BJ (cell line): ENCODE measurements around the gene ZSCAN5A. TPM values are rescaled to one million over a fixed set of nuclear protein-coding genes. Genes with fewer than 3 reads are reported as not detected.

Experiments
- CTCF ChIA-PET: fragments of 350-600 bp; formaldehyde crosslinking; extraction: SDS; loops from one replicate; lab custom pipeline; 2021; ENCODE audit warnings: antibody characterized with exemption, inconsistent platforms; lab: Yijun Ruan, JAX
- POLR2A ChIA-PET: fragments of 300-600 bp; sonication (Branson Sonifier 250); formaldehyde crosslinking; extraction: SDS; loops from one replicate; lab custom pipeline; 2021; ENCODE audit warnings: antibody characterized with exemption; lab: Charles Lee
- DNase-seq: peaks from one replicate; pipeline ENCODE4 v3.0.0-alpha.2; 2011; ENCODE audit warnings: low read depth
- H3K27me3 ChIP-seq: 2 replicates; pipeline ENCODE4 v1.6.0; 2011; ENCODE audit warnings: low read length; ENCODE audit not compliant: control insufficient read depth, insufficient read depth
- H3K36me3 ChIP-seq: 2 replicates; pipeline ENCODE4 v1.5.1; 2011; ENCODE audit warnings: low read length; ENCODE audit not compliant: control insufficient read depth, insufficient read depth
- H3K4me3 ChIP-seq: 2 replicates; pipeline ENCODE4 v1.5.1; 2011; ENCODE audit warnings: low read depth, mild to moderate bottlenecking, control low read depth, low read length
- polyA plus RNA-seq: library from polyadenylated mRNA; depleted of rRNA; stranded (reverse); fragments of >200 nt; gene quantifications from 2 replicates; pipeline ENCODE4 v1.2.3, GENCODE V29; 2011
- TF ChIP-seq, protein P1 (sequence below): IDR thresholded peaks from 2 replicates; pipeline ENCODE4 v1.5.1; 2011; ENCODE audit warnings: low read depth, mild to moderate bottlenecking, control low read depth, inconsistent platforms, low read length, moderate library complexity; ENCODE audit not compliant: insufficient read depth

ZSCAN5A gene
- polyA plus RNA-seq, 1 experiment = 4.0 TPM

DNA sequence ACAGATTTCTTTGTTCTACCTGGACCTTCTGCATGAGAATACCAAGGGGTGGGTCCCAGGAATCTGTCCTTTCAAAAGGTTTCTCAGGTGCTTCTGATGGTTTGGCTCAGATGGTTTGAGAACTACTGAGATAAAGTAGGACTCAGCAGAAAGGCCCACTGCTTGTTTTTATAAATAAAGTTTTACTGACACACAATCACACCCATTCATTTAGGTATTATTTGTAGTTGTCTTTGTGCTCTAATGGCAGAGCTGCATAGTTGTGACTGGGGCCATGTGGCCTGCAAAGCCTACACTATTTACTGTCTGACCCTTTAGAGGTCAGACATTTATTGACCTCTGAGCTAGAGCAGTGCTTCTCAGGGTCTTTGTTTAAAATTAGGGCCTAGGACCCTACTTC lies 24.5 kb downstream of the ZSCAN5A start:
- TF ChIP-seq, protein P1, sequence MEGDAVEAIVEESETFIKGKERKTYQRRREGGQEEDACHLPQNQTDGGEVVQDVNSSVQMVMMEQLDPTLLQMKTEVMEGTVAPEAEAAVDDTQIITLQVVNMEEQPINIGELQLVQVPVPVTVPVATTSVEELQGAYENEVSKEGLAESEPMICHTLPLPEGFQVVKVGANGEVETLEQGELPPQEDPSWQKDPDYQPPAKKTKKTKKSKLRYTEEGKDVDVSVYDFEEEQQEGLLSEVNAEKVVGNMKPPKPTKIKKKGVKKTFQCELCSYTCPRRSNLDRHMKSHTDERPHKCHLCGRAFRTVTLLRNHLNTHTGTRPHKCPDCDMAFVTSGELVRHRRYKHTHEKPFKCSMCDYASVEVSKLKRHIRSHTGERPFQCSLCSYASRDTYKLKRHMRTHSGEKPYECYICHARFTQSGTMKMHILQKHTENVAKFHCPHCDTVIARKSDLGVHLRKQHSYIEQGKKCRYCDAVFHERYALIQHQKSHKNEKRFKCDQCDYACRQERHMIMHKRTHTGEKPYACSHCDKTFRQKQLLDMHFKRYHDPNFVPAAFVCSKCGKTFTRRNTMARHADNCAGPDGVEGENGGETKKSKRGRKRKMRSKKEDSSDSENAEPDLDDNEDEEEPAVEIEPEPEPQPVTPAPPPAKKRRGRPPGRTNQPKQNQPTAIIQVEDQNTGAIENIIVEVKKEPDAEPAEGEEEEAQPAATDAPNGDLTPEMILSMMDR = no peak
- H3K36me3 ChIP-seq = peaks cover 2% of the 10 kb centered on the region; the same call in 1 of the 2 replicates
- CTCF ChIA-PET = no interaction called here
- POLR2A ChIA-PET = no interaction called here
- H3K4me3 ChIP-seq = no peak overlapping the region
- DNase-seq = no peak
- no peaks in the 10 kb centered on the region for H3K27me3 ChIP-seq

DNA sequence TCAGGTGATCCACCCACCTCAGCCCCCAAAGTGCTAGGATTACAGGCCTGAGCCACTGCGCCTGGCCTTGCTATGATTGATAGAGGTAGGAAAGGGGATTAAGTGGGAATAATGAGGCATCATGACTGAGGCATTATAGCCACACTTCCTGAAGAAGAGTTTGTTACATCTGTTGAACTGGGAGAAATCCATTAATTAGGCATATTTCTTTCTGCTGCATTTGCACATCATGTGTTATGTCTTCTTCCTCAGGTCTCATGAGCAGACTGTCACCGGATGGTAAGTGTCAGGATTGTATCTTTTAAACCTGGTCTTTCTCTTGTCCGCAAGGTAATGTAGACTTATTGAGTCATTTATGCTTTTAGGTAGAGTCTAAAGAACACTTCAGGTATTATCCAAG lies 29.9 kb downstream of the ZSCAN5A start:
- DNase-seq = no peak
- Histone ChIP-seq H3K27me3 (no peaks in the 10 kb centered on the region), H3K36me3 (no peaks in the 10 kb centered on the region), H3K4me3 (no peak overlapping the region)
- POLR2A ChIA-PET = no interaction called here
- CTCF ChIA-PET = no interaction called here
- TF ChIP-seq, protein P1 = no peak

DNA sequence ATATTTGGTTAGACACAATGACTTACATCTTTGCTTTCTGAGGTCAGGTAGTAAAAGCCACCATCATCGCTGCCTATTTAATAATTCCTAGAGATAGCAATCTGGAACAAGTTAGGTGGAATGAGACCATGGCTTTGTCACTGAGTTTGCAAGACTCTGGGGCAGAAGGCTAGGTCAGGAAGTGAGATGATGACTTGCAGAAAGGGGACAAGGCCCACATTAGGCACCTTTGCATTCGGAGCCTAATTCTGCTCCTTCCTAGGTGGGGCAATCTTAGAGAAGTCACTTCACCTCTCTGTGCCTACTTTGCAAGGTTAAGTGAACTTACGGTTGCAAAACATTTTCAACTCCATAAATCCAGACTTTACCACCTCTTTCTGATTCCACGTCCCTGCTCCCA lies 31.8 kb downstream of the ZSCAN5A start:
- no peak for DNase-seq
- POLR2A ChIA-PET = no interaction called here
- CTCF ChIA-PET = no interaction called here
- Histone ChIP-seq H3K4me3 (no peak overlapping the region), H3K27me3 (no peaks in the 10 kb centered on the region), H3K36me3 (no peaks in the 10 kb centered on the region)
- TF ChIP-seq, protein P1 = no peak

DNA sequence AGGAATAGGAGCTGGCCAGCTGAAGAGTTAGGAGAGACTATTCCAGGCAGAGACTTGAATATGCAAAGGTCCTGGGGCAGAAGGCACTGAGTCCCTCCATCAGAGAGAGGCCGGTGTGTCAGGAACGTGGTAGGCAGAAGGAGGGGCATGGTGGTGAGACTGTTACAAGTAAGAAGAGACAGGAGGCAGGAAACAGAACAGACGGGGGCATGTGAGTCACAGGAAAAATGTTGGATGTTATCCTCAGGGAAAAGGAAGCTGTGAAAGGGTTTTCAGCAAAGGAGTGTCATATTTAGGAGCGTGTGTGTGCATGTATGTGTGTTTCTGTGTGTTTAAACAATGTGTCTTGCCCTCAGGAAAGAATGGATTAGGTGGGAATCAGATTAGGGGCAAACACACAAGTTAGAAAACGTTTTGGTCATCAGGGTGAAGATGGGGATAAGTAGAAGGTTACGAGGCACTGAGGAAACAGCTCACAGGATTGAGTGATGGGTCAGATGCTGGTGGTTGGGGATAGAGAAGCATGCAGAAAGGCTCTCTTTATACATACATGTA lies 41.0 kb downstream of the ZSCAN5A start:
- Histone ChIP-seq H3K4me3 (no peak overlapping the region), H3K36me3 (no peaks in the 10 kb centered on the region), H3K27me3 (no peaks in the 10 kb centered on the region)
- TF ChIP-seq, protein P1 = no peak
- DNase-seq = no peak
- ChIA-PET POLR2A (no interaction called here), CTCF (interaction anchor here (1.1 to 6.4 kb wide), 3 partner anchors 8 to 21 kb away, joined by 3 to 34 read pairs (median 3); no protein-coding TSS in a partner anchor)

DNA sequence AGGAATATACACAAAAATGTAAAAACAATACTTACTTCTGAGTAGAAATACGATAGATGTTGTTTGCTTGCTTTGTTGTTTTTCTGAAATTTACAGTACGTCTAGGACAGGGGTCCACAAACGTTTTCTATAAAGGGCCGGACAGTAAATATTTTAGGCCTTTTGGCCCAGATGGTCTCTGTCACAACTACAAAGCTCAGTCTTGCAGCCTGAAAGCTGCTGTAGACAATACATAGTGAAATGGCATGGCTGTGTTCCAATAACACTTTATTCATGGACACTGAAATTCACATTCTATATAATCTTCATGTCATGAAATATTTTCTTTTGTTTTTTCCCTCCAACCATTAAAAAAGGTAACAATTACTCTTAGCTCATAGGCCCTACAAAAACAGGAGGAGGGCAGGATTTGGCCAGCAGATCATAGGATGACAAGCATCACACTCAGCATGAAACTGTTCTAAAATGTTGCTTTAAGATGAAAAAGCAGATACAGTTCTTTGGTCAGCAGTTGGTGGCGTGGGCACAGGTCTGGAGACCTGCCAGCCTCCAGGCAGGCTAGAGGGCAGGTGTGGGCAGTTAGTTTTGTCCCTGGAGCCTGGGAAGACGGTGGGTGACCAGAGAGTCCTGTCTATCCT lies 42.4 kb downstream of the ZSCAN5A start, which contains the start of gene EDDM13:
TSS of gene EDDM13 (plus strand) at position 588 of the 638 bp plus-strand sequence. CDS start 87 bp downstream, outside the sequence.
- Histone ChIP-seq H3K27me3 (no peaks in the 10 kb centered on the region), H3K36me3 (no peaks in the 10 kb centered on the region), H3K4me3 (no peak within 1 kb of the TSS)
- ChIA-PET CTCF (interaction anchor here (1.0 to 6.4 kb wide), 3 partner anchors 10 to 195 kb away, joined by 3 to 34 read pairs (median 4); no protein-coding TSS in a partner anchor), POLR2A (no interaction called here)
- TF ChIP-seq, protein P1 = no peak
- no peak for DNase-seq
